A549 (cell line): ENCODE results near the gene TCAP. TPM values are rescaled to one million over a fixed set of nuclear protein-coding genes. Genes with fewer than 3 reads are reported as not detected.

Source experiments
- ATAC-seq, 2 experiments: fragments of 200-7000 bp in 1 of 2; fragments of >200 bp in 1 of 2; cut with Nextera tagmentation in 1 of 2; cut with Tn5 transposase in 1 of 2; 3 replicates each; pipeline versions ENCODE4 v1.8.0 to v1.9.1; 2018 to 2020; ENCODE audit warnings: mild to moderate bottlenecking in 1 of 2, moderate library complexity in 1 of 2
- CTCF ChIA-PET: fragments of 300-600 bp; sonication (Branson Sonifier 250); formaldehyde crosslinking; extraction: SDS; loops from one replicate; lab custom pipeline; 2021; ENCODE audit warnings: antibody characterized with exemption, inconsistent platforms; lab: Yijun Ruan, JAX
- POLR2A ChIA-PET: fragments of 350-600 bp; formaldehyde crosslinking; extraction: SDS; loops from one replicate; lab custom pipeline; 2021; ENCODE audit warnings: antibody characterized with exemption, inconsistent platforms; lab: Yijun Ruan, JAX
- DNase-seq, 2 experiments: peaks; one replicate each; pipeline versions ENCODE4 v3.0.0 to v3.0.0-alpha.2; 2011 to 2016; ENCODE audit warnings: low read depth in 1 of 2, low spot score in 1 of 2
- FAIRE-seq: peaks from 2 replicates; lab custom pipeline; 2011; peaks lifted over from hg19 to GRCh38; lab: Jason Lieb, UNC
- H3K27ac ChIP-seq, 2 experiments: fragments of >200 bp; sonication (Bioruptor Twin); formaldehyde crosslinking; 3 replicates each; pipeline ENCODE4 v1.5.1; 2016 to 2017
- H3K4me1 ChIP-seq: fragments of >200 bp; sonication (Bioruptor Twin); formaldehyde crosslinking; 3 replicates; pipeline ENCODE4 v1.6.1; 2016
- H3K4me2 ChIP-seq: fragments of >200 bp; sonication (Bioruptor Twin); formaldehyde crosslinking; 3 replicates; pipeline ENCODE4 v1.6.1; 2016
- H3K4me3 ChIP-seq: fragments of >200 bp; sonication (Bioruptor Twin); formaldehyde crosslinking; 3 replicates; pipeline ENCODE4 v1.5.1; 2016
- H3K9me3 ChIP-seq: fragments of >200 bp; sonication (Bioruptor Twin); formaldehyde crosslinking; 3 replicates; pipeline ENCODE4 v1.6.1; 2016
- BHLHE40 ChIP-seq: IDR thresholded peaks from 2 replicates; pipeline ENCODE4 v1.6.1; 2012; ENCODE audit warnings: low read depth, low read length, inconsistent platforms
- CBX2 ChIP-seq: fragments of 200-600 bp; sonication (generic); IDR thresholded peaks from 2 replicates; pipeline ENCODE4 v1.6.1; 2016; ENCODE audit warnings: low read depth, mild to moderate bottlenecking, borderline replicate concordance
- CHD4 ChIP-seq: fragments of 200-600 bp; sonication (generic); IDR thresholded peaks from 2 replicates; pipeline ENCODE4 v1.6.1; 2016; ENCODE audit warnings: antibody characterized with exemption, mild to moderate bottlenecking, borderline replicate concordance
- EP300 ChIP-seq, 2 experiments: fragments of >200 bp; sonication (Bioruptor Twin); formaldehyde crosslinking; IDR thresholded peaks; 2 replicates in 1 of 2; 3 replicates in 1 of 2; pipeline ENCODE4 v1.6.1; 2016 to 2017
- ESRRA ChIP-seq: fragments of 150-350 bp; IDR thresholded peaks from 2 replicates; pipeline ENCODE4 v1.6.1; 2014; ENCODE audit warnings: mild to moderate bottlenecking, low read length, borderline replicate concordance
- FOXS1 ChIP-seq: fragments of 250-450 bp; sonication (Bioruptor Pico); IDR thresholded peaks from 2 replicates; pipeline ENCODE4 v1.5.0; 2020; ENCODE audit warnings: mild to moderate bottlenecking, moderate library complexity
- GATA3 ChIP-seq: IDR thresholded peaks from 2 replicates; pipeline ENCODE4 v1.6.1; 2012; ENCODE audit warnings: borderline replicate concordance
- HEYL ChIP-seq: fragments of 250-450 bp; sonication (Bioruptor Pico); IDR thresholded peaks from 2 replicates; pipeline ENCODE4 v1.8.0; 2021; ENCODE audit warnings: mild to moderate bottlenecking, moderate library complexity
- HOXA7 ChIP-seq: fragments of 250-450 bp; sonication (Bioruptor Pico); IDR thresholded peaks from 2 replicates; pipeline ENCODE4 v1.5.0; 2020; ENCODE audit warnings: mild to moderate bottlenecking, moderate library complexity
- HOXB13 ChIP-seq: fragments of 250-450 bp; sonication (Bioruptor Pico); IDR thresholded peaks from 2 replicates; pipeline ENCODE4 v1.5.0; 2020; ENCODE audit warnings: low read depth, mild to moderate bottlenecking, moderate library complexity
- JUN ChIP-seq, 2 experiments: fragments of >200 bp; sonication (Bioruptor Twin); formaldehyde crosslinking; IDR thresholded peaks; 2 replicates in 1 of 2; 3 replicates in 1 of 2; pipeline ENCODE4 v1.6.1; 2016 to 2017
- KDM1A ChIP-seq: fragments of 200-600 bp; sonication (generic); IDR thresholded peaks from 2 replicates; pipeline ENCODE4 v1.6.1; 2016; ENCODE audit warnings: low read depth, mild to moderate bottlenecking
- KDM5A ChIP-seq: fragments of 200-600 bp; sonication (generic); IDR thresholded peaks from 2 replicates; pipeline ENCODE4 v1.6.1; 2016; ENCODE audit warnings: antibody characterized with exemption, mild to moderate bottlenecking
- MAFK ChIP-seq: fragments of 450-650 bp; IDR thresholded peaks from 2 replicates; pipeline ENCODE4 v1.6.1; 2014; ENCODE audit not compliant: partially characterized antibody
- MAZ ChIP-seq: fragments of 150-350 bp; IDR thresholded peaks from 2 replicates; pipeline ENCODE4 v1.6.1; 2014; ENCODE audit warnings: antibody characterized with exemption, low read depth, low read length, borderline replicate concordance
- NFE2L2 ChIP-seq: fragments of 150-350 bp; conservative IDR thresholded peaks from 2 replicates; pipeline ENCODE4 v1.6.1; 2014; ENCODE audit warnings: low read length
- NPAS2 ChIP-seq: fragments of 250-450 bp; sonication (Bioruptor Pico); IDR thresholded peaks from 2 replicates; pipeline ENCODE4 v1.8.0; 2022; ENCODE audit warnings: mild to moderate bottlenecking, moderate library complexity, borderline replicate concordance
- POLR2A ChIP-seq: IDR thresholded peaks from 2 replicates; pipeline ENCODE4 v1.6.1; 2012; ENCODE audit warnings: mild to moderate bottlenecking, low read length
- RAD21 ChIP-seq, 2 experiments: fragments of >200 bp in 1 of 2; sonication (Bioruptor Twin) in 1 of 2; formaldehyde crosslinking in 1 of 2; IDR thresholded peaks in 1 of 2; conservative IDR thresholded peaks in 1 of 2; 2 replicates in 1 of 2; 3 replicates in 1 of 2; pipeline ENCODE4 v1.6.1; 2012 to 2018; ENCODE audit warnings: inconsistent platforms in 1 of 2
- RFX5 ChIP-seq: fragments of 450-650 bp; IDR thresholded peaks from 2 replicates; pipeline ENCODE4 v1.7.1; 2014; ENCODE audit warnings: antibody characterized with exemption, mild to moderate bottlenecking, moderate library complexity
- SREBF2 ChIP-seq: fragments of 450-650 bp; IDR thresholded peaks from 2 replicates; pipeline ENCODE4 v1.6.1; 2014; ENCODE audit warnings: mild to moderate bottlenecking, moderate library complexity
- ZNF302 ChIP-seq: fragments of 250-450 bp; sonication (Bioruptor Pico); IDR thresholded peaks from 2 replicates; pipeline ENCODE4 v1.9.0; 2021; ENCODE audit warnings: inconsistent platforms, mild to moderate bottlenecking, moderate library complexity
- WGBS: methylation state at CpG from one replicate; pipeline ENCODE4 v1.1.6; 2017; ENCODE audit errors: missing lambda C conversion rate; 5-methylcytosine and 5-hydroxymethylcytosine counted together
- polyA plus RNA-seq, 4 experiments: library from polyadenylated mRNA; depleted of rRNA in 3 of 4; stranded (reverse); fragments of >200 nt; fragmentation: RNase III in 1 of 4; extraction: RNeasy Plus Mini Kit Qiagen cat#74134 plus additional on column Dnase treatment in 1 of 4; gene quantifications; 2 replicates in 3 of 4; 3 replicates in 1 of 4; pipeline ENCODE4 v1.2.3, GENCODE V29; 2011 to 2017
- TF ChIP-seq, protein P1 (sequence below): fragments of >200 bp; sonication (Bioruptor Twin); formaldehyde crosslinking; IDR thresholded peaks from 3 replicates; pipeline ENCODE4 v1.6.1; 2016
- TF ChIP-seq, protein P2 (sequence below): IDR thresholded peaks from 2 replicates; pipeline ENCODE4 v1.6.1; 2012
- TF ChIP-seq, protein P3 (sequence below): fragments of 250-450 bp; sonication (Bioruptor Pico); IDR thresholded peaks from 2 replicates; pipeline ENCODE4 v1.5.0; 2020; ENCODE audit warnings: low read depth, mild to moderate bottlenecking, moderate library complexity
- TF ChIP-seq, protein P4 (sequence below): fragments of >200 bp; sonication (Bioruptor Twin); formaldehyde crosslinking; IDR thresholded peaks from 3 replicates; pipeline ENCODE4 v1.5.1; 2016
- TF ChIP-seq, protein P5 (sequence below): fragments of 250-450 bp; sonication (Bioruptor Pico); IDR thresholded peaks from 2 replicates; pipeline ENCODE4 v1.5.0; 2021; ENCODE audit warnings: mild to moderate bottlenecking, moderate library complexity, borderline replicate concordance

The TCAP gene
- polyA plus RNA-seq, 2 of the 4 experiments (the other 2 are of a cell fraction) = 0.41 to 1.2 TPM

DNA sequence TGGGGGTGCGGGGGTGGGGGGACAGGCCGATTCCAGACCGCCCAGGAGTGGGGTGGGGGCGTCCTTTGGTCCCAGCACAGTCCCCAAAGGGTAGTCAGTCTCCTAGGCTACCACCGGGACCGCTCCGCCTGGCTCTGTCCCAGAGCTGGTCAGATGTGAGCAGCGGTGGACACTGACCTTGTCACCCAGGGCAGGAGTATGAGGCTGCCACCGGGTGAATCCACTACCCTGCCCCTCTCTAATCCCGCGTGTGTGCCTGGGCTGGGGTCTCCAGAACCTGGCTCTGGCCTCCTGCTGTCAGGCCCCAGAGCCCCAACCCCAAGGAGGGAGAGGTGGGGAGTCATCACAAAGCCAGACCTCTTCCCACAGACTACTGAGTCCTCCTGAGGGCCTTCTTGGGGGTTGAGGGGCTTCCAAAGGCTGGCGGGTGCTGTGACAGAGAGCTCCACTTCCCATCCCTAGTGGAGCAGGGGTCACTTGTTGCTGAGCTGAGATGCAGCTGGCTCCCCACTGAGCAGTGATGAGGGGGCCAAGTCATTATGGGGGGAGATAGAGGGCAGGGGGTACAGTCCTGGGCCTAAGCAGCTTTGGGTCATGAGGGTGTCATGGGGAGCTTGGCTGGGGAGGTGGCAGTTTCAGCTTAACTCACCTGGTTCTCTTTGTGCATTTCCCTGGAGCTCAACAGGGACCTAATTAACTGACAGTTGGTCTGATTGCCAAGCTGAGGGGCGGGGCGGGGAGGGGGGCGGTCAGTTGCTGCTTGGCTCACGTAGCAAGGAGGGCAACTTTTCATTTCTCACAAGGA, 37.2 kb upstream of the TCAP start:
- no peak overlapping the region for H3K4me2 ChIP-seq
- CTCF ChIA-PET = interaction anchor here (0.6 to 58.8 kb wide), 9 partner anchors 7 to 430 kb away, joined by 3 to 1581 read pairs (median 217); partner anchors contain the start of genes ERBB2, MIEN1, NEUROD2 and PGAP3
- H3K4me3 ChIP-seq = no peak overlapping the region
- POLR2A ChIA-PET = no interaction called here
- H3K4me1 ChIP-seq = peaks cover 10% of the 10 kb centered on the region; the same call in 2 of the 3 replicates
- DNase-seq (no peak), FAIRE-seq (no peak)
- WGBS = 91% methylated on average over 11 of the region's 16 CpGs
- no peak overlapping the region for H3K27ac ChIP-seq
- no peaks in the 10 kb centered on the region for H3K9me3 ChIP-seq
- TF ChIP-seq RFX5 = no peak
- TF ChIP-seq ZNF302 (CRISPR knock-in tag) = no peak
- no peak for TF ChIP-seq ESRRA
- no peak for TF ChIP-seq POLR2A
- TF ChIP-seq EP300 (IDR thresholded peaks at IDR 0.05) = no peak
- TF ChIP-seq, protein P1, sequence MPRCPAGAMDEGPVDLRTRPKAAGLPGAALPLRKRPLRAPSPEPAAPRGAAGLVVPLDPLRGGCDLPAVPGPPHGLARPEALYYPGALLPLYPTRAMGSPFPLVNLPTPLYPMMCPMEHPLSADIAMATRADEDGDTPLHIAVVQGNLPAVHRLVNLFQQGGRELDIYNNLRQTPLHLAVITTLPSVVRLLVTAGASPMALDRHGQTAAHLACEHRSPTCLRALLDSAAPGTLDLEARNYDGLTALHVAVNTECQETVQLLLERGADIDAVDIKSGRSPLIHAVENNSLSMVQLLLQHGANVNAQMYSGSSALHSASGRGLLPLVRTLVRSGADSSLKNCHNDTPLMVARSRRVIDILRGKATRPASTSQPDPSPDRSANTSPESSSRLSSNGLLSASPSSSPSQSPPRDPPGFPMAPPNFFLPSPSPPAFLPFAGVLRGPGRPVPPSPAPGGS = no peak
- TF ChIP-seq SREBF2 = no peak
- TF ChIP-seq NPAS2 (CRISPR knock-in tag) = no peak
- TF ChIP-seq HOXB13 (CRISPR knock-in tag) = no peak
- TF ChIP-seq, all 56 proteins: peak for 0
- ATAC-seq = no peak

DNA sequence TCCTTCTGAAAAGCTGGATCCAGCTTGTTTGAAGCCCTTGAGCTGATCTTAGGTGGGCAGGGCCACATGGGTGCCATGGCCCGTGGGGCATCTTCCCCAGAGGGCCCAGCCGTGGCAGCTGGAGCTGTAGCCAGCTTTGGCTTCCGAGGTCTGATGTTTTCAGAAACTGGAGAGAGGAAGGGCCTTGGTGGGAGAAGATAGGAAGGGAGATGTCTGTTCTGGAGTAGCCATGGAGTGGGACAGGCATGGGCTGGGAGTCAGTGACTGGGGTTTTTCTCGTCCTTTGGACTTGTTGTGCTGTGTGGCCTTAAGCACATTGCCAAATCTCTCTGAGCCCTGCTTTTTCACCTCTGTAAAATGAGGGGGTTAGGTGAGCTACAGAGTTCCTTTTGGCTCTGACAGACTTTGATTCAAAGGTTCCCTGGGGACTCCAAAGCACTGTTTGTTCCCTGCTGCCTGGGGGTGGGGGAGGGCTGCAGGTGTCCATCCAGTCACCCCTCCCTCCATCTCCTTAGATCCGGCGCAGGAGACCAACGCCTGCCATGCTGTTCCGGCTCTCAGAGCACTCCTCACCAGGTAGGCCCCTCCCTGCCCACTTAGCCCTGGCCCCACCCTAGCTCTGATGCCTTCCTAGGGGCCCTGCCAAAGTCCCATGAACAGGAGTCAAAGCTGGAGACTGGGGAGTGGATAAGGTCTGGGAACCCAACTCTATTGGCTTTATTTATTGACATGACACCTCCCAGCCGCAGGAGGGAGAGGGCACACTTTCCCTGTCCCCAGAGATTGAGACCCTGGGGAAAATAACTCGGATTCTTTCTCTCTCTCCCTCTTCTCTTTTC, 36.3 kb upstream of the TCAP start:
- ATAC-seq (no peak), DNase-seq (no peak), FAIRE-seq (no peak)
- Histone ChIP-seq H3K27ac (no peak overlapping the region), H3K9me3 (no peaks in the 10 kb centered on the region), H3K4me3 (no peak overlapping the region), H3K4me1 (peaks cover 7% of the 10 kb centered on the region; the same call in 2 of the 3 replicates), H3K4me2 (no peak overlapping the region)
- ChIA-PET POLR2A (no interaction called here), CTCF (interaction anchor here (0.5 to 58.8 kb wide), 9 partner anchors 6 to 351 kb away, joined by 3 to 1581 read pairs (median 217); partner anchors contain the start of genes ERBB2, MIEN1, NEUROD2 and PGAP3)
- WGBS = 59% methylated on average over 10 of the region's 10 CpGs
- TF ChIP-seq GATA3 = no peak
- TF ChIP-seq JUN (IDR thresholded peaks at IDR 0.05) = no peak
- no peak for TF ChIP-seq HEYL (CRISPR knock-in tag)
- TF ChIP-seq, protein P2, sequence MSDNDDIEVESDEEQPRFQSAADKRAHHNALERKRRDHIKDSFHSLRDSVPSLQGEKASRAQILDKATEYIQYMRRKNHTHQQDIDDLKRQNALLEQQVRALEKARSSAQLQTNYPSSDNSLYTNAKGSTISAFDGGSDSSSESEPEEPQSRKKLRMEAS = no peak
- no peak for TF ChIP-seq HOXA7
- TF ChIP-seq CBX2 = no peak
- TF ChIP-seq KDM1A = no peak
- TF ChIP-seq, protein P3, sequence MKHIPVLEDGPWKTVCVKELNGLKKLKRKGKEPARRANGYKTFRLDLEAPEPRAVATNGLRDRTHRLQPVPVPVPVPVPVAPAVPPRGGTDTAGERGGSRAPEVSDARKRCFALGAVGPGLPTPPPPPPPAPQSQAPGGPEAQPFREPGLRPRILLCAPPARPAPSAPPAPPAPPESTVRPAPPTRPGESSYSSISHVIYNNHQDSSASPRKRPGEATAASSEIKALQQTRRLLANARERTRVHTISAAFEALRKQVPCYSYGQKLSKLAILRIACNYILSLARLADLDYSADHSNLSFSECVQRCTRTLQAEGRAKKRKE = no peak
- TF ChIP-seq BHLHE40 = no peak

DNA sequence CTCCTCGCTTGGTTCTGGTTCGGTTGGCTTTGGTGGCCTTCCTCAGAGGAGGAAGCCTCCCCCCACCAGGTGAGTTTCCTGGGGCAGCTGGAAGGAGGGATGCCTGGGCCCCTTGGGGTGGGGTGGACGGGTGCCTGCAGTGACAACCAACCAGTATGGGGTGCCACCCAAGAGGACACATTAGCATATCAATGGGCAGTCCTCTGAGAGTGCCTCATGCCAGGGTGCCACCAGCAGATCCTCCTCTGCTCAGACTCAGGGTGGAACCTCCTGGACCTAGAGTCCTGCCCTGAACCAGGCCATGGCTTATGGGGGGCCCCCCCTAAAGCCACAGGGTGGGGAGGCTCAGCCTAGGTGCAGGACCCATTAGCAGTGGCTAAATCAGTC, 35.7 kb upstream of the TCAP start:
- DNase-seq (no peak), FAIRE-seq (no peak), ATAC-seq (no peak)
- 74% methylated on average over 3 of the region's 3 CpGs for WGBS
- ChIA-PET CTCF (interaction anchor here (0.7 to 58.8 kb wide), 8 partner anchors 5 to 130 kb away, joined by 3 to 1581 read pairs (median 375); partner anchors contain the start of genes ERBB2, NEUROD2, PGAP3 and PNMT), POLR2A (no interaction called here)
- H3K9me3 ChIP-seq = no peaks in the 10 kb centered on the region
- no peak overlapping the region for H3K4me3 ChIP-seq
- no peak overlapping the region for H3K4me2 ChIP-seq
- H3K27ac ChIP-seq = no peak overlapping the region
- peaks cover 7% of the 10 kb centered on the region; the same call in 2 of the 3 replicates for H3K4me1 ChIP-seq
- TF ChIP-seq, protein P4, sequence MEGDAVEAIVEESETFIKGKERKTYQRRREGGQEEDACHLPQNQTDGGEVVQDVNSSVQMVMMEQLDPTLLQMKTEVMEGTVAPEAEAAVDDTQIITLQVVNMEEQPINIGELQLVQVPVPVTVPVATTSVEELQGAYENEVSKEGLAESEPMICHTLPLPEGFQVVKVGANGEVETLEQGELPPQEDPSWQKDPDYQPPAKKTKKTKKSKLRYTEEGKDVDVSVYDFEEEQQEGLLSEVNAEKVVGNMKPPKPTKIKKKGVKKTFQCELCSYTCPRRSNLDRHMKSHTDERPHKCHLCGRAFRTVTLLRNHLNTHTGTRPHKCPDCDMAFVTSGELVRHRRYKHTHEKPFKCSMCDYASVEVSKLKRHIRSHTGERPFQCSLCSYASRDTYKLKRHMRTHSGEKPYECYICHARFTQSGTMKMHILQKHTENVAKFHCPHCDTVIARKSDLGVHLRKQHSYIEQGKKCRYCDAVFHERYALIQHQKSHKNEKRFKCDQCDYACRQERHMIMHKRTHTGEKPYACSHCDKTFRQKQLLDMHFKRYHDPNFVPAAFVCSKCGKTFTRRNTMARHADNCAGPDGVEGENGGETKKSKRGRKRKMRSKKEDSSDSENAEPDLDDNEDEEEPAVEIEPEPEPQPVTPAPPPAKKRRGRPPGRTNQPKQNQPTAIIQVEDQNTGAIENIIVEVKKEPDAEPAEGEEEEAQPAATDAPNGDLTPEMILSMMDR = no peak
- TF ChIP-seq EP300 (IDR thresholded peaks at IDR 0.05) = no peak
- TF ChIP-seq, protein P5, sequence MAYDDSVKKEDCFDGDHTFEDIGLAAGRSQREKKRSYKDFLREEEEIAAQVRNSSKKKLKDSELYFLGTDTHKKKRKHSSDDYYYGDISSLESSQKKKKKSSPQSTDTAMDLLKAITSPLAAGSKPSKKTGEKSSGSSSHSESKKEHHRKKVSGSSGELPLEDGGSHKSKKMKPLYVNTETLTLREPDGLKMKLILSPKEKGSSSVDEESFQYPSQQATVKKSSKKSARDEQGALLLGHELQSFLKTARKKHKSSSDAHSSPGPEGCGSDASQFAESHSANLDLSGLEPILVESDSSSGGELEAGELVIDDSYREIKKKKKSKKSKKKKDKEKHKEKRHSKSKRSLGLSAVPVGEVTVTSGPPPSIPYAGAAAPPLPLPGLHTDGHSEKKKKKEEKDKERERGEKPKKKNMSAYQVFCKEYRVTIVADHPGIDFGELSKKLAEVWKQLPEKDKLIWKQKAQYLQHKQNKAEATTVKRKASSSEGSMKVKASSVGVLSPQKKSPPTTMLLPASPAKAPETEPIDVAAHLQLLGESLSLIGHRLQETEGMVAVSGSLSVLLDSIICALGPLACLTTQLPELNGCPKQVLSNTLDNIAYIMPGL (CRISPR knock-in tag) = no peak
- TF ChIP-seq MAFK = no peak
- no peak for TF ChIP-seq SREBF2
- TF ChIP-seq FOXS1 (CRISPR knock-in tag) = no peak
- no peak for TF ChIP-seq KDM5A
- TF ChIP-seq CHD4 = no peak
- no peak for TF ChIP-seq RAD21 (conservative IDR thresholded peaks at IDR 0.05 in 1 of 2, IDR thresholded peaks at IDR 0.05 in 1 of 2)
- no peak for TF ChIP-seq NFE2L2
- no peak for TF ChIP-seq MAZ
